Measurements from ENCODE around the gene GRM2.

The GRM2 gene

DNA sequence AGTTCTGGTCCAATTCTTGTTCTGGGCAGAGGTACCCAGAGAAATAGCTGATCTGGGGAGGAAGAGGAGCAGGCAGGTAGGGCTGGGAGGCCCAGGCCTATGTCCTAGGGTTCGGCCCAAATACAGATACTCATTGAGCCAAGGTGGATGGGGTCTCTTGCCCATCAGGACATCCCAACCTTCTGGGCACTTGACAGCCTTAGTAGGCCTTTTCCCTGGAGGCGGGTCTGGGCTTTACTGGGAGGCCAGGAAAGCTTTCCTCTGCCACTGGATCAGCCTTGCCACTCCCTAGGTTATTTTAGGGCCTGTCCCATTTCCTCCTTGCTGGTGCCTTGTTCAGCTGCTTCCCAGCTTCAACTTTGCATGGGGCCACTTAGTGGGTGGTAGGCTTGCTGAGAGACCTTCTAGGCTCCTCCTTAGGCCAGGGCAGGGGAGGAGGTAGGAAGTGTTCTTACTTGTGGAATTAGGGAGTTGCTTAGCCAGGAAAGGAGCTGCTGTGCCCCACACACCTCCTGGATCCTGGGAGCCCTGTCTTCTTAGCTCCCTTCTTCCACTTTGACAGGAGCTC lies 26.1 kb upstream of the GRM2 start:
- no peak for DNase-seq

- DNase-seq, result no peak
Measured at GRCh38 chr3:51681453-51681852, 25.4 kb upstream of the GRM2 start.

DNA sequence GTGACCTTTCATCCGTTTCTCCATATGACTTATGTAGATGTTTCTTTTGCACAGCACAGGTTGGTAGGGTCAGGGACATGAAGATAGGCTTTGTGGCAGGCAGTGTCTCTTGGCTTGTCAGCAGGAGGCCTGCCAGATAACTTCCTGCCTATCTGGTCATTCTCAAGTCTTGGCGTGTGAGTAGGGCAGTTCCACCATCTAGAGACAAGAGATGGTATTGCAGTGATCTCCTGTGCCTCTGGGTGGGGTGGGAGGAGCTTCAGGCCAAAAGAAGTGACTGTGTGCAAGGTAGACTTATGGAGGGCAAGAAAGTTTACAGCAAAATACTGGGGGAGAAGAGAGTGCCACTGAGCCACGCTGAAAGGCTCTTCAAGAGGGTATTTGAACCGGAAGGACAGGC lies 24.8 kb upstream of the GRM2 start:
- peak; percentile 85 for DNase-seq

GRCh38 chr3:51682526-51682925 lies 24.3 kb upstream of the GRM2 start:
- no peak for DNase-seq

- DNase-seq, result no peak
Measured at GRCh38 chr3:51683566-51683965, 23.3 kb upstream of the GRM2 start.

- no peak for DNase-seq
Measured at GRCh38 chr3:51684971-51685751, 21.7 kb upstream of the GRM2 start.

GRCh38 chr3:51686056-51686455 lies 20.8 kb upstream of the GRM2 start:
- DNase-seq, result no peak

- DNase-seq, result peak; percentile 5
Measured at GRCh38 chr3:51686512-51687215, 20.2 kb upstream of the GRM2 start.

GRCh38 chr3:51687431-51688205 lies 19.2 kb upstream of the GRM2 start:
- no peak for DNase-seq

- no peak for DNase-seq
Measured at GRCh38 chr3:51688206-51688600, 18.7 kb upstream of the GRM2 start.

- DNase-seq, result no peak
Measured at GRCh38 chr3:51691021-51691420, 15.8 kb upstream of the GRM2 start.

GRCh38 chr3:51691949-51692348 lies 14.9 kb upstream of the GRM2 start:
- no peak for DNase-seq

- DNase-seq, result no peak
Measured at GRCh38 chr3:51692980-51693395, 13.9 kb upstream of the GRM2 start.

GRCh38 chr3:51696954-51697353 lies 9.9 kb upstream of the GRM2 start:
- no peak for DNase-seq

DNA sequence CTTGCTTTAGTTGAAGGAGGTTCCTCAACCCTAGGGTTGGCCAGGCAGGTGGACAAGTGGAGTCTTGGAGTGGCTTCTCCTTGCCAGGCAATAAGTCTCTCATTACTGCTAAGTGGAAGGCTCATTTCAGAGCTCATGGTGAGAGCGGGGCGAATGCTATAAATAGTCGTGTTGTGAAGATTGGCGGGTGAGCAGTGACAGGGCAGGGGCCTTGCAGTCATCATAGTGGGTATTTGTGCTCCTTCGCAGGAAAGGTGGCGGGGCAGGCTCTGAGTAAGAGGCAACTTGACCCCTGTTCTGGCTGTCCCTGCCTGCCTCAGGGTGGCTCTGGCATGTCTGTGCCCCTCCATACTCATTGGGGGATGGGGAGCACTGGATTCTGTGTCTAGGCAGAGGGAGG lies 8.7 kb upstream of the GRM2 start:
- no peak for DNase-seq

GRCh38 chr3:51700403-51700802 lies 6.5 kb upstream of the GRM2 start:
- DNase-seq, result no peak

GRCh38 chr3:51702156-51702555 lies 4.7 kb upstream of the GRM2 start:
- DNase-seq, result no peak

- DNase-seq, result no peak
Measured at GRCh38 chr3:51703068-51703760, 3.7 kb upstream of the GRM2 start.

GRCh38 chr3:51703761-51704510 lies 2.9 kb upstream of the GRM2 start:
- DNase-seq, result no peak

DNA sequence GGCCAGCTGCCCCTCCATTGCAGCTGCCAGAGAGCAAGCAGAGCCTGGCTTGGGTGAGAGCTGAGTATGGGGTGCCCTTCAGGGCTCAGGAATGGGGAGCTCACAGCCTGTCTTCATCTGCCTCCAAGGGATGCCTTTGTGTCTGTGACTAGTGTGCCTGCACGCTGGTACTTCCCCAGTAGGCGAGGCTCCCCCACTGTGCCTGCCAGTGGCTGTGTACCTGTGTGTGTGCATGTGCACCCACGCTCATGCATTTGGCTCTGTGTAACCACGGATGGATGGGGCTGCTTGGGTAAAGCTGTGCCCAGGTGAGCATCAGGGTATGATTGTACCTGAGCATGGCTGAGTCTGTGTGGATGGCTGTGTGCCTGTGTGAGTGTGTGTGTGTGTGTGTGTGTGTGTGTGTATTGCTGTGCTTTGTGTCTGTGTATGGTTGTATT lies 2.3 kb upstream of the GRM2 start:
- DNase-seq, result no peak

DNA sequence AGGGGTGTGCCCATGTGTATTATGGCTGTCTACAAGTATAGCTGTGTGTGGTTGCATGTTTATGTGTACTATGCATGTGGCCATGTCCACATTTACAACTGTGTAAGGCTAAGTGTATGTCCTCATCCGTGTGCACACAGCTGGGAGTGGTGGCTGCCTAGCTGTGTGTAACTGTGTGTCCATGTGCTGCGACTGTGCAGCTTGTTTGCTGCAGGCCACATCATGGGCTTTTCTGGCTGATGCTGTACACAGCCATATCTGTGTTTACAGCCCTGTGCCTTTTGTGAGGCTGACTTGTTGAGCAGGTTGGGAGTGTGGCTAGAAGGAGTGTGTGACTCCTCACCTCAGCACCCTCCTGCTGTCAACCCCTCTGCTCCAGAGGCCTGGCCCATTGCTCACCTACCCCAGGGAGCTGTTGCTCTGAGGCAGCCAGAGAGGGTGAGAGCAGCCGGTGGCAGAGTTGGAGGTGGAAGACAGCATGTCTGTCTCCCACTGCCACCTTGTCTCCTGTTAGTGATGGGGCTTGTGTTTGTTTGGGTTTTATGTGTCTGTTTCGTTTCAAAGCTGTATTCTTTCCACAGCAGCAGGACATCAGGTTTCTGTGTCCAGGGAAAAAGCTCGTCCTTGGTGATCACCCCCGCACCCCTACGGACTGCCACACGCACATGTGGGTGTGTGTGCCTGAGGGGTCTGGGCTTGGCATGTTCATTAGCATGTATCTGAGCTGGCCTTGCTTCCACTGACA lies 1.4 kb upstream of the GRM2 start:
- no peak for DNase-seq
